Right atrium auricular region (tissue), 2 donors: ENCODE measurements around the gene ITGA3. TPM values are rescaled to one million over a fixed set of nuclear protein-coding genes. Genes with fewer than 3 reads are reported as not detected.
A peak's percentile ranks its signal among the peaks of the same experiment; 100 is the strongest.

Experiments
- DNase-seq: peaks from one replicate; pipeline ENCODE4 v3.0.0-alpha.2; 2019; ENCODE audit warnings: low spot score
- H3K27ac ChIP-seq, 2 donors: fragments of 200-600 bp; sonication (generic); 1 replicate in 1 of 2; 2 replicates in 1 of 2; pipeline ENCODE4 v1.5.1; 2016 to 2019
- H3K27me3 ChIP-seq, 2 donors: fragments of 200-600 bp; sonication (generic); one replicate each; pipeline versions ENCODE4 v1.5.1 to v1.6.0; 2017 to 2019
- H3K36me3 ChIP-seq: fragments of 200-600 bp; sonication (generic); one replicate; pipeline ENCODE4 v1.5.1; 2016
- H3K4me1 ChIP-seq, 2 donors: fragments of 200-600 bp; sonication (generic); one replicate each; pipeline versions ENCODE4 v1.5.1 to v1.6.0; 2017 to 2019
- H3K4me3 ChIP-seq, 2 donors: fragments of 200-600 bp; sonication (generic); 1 replicate in 1 of 2; 2 replicates in 1 of 2; pipeline ENCODE4 v1.5.1; 2017 to 2019; ENCODE audit warnings: mild to moderate bottlenecking in 1 of 2, moderate library complexity in 1 of 2
- H3K9me3 ChIP-seq, 2 donors: fragments of 200-600 bp; sonication (generic); one replicate each; pipeline ENCODE4 v1.5.1; 2019
- CTCF ChIP-seq, 2 donors: fragments of 200-600 bp; sonication (generic); IDR thresholded peaks; one replicate each; pipeline ENCODE4 v1.5.1; 2019; ENCODE audit warnings: antibody characterized with exemption in 2 of 2
- total RNA-seq, 2 donors: library from RNA; depleted of rRNA; stranded (reverse); fragments of >200 nt; gene quantifications; one replicate each; pipeline ENCODE4 v1.1.0, GENCODE V29; 2016

ITGA3 gene
- total RNA-seq, 2 donors from 2014 or later = 29.5 to 61.8 TPM

DNA sequence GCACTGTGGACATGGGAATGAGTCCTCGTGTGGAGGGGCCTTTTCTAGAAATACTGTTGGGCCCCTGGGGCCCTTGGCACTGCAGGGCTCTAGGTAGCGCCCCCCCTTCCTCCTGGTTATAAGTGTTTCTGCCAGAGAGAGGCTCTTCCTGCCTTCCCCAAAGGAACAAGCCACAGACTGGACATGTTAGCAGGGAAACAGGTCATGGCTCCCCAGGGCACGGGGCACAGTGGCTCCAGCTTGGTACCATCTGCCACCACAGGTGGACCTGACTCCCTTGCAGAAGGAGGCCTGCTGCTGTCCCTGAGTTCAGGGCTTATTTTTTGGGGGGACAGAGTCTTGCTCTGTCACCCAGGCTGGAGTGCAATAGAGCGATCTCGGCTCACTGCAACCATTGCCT is 48.0 kb downstream of the ITGA3 start:
- peaks cover 64% of the 10 kb centered on the region for H3K36me3 ChIP-seq
- H3K27me3 ChIP-seq = no peaks in the 10 kb centered on the region
- no peak for TF ChIP-seq CTCF (IDR thresholded peaks at IDR 0.05)
- H3K4me3 ChIP-seq = no peak overlapping the region
- peak overlapping the region; percentile 94 to 96 for H3K27ac ChIP-seq
- H3K4me1 ChIP-seq = peaks cover 0 to 50% of the 10 kb centered on the region in 2 donors
- no peak for DNase-seq
- H3K9me3 ChIP-seq = no peaks in the 10 kb centered on the region

- H3K4me1 ChIP-seq = peaks cover 0 to 39% of the 10 kb centered on the region in 2 donors
- TF ChIP-seq CTCF (IDR thresholded peaks at IDR 0.05) = no peak
- H3K27me3 ChIP-seq = no peaks in the 10 kb centered on the region
- H3K27ac ChIP-seq = no peak overlapping the region
- no peaks in the 10 kb centered on the region for H3K9me3 ChIP-seq
- no peak for DNase-seq
- peaks cover 65% of the 10 kb centered on the region for H3K36me3 ChIP-seq
- H3K4me3 ChIP-seq = no peak overlapping the region
Measured at GRCh38 chr17:50105811-50106210, 49.9 kb downstream of the ITGA3 start.

DNA sequence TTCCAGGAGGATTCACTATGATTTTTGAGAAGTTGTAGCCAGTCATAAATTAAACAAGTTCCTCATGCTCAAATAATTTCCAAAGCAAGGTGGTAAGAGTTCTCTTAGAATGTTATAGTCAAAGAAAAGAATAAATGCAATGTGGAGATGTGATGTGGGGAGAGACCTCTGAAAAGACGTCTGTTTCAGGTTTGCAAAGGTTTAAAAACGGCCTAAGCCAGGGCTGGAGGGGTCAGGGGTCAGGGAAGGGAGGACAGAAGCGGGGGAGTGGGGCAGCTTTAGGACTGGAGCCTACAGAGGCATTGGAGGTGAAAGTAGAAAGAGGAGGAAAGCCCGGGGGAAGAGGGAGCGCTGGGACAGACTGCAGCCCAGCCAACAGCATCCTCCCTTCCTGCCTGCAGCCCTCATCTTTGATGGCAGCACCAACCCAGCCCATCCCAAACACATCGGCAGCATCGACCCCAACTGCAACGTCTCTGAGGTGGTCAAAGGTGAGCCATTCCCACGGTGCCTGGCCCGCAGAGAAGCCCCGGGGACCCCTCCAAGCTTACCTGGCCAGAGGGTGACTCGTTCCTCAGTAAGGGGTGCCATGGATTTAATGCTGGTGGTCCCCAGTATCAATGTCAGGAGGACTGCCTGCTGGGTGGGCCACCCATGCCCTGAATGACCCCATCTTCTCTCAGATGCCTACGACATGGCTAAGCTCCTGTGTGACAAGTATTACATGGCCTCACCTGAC is 50.7 kb downstream of the ITGA3 start:
- Histone ChIP-seq H3K4me3 (no peak overlapping the region), H3K27me3 (no peaks in the 10 kb centered on the region), H3K9me3 (no peaks in the 10 kb centered on the region), H3K4me1 (peaks cover 0 to 39% of the 10 kb centered on the region in 2 donors), H3K36me3 (peaks cover 62% of the 10 kb centered on the region), H3K27ac (peak overlapping the region in 1 of 2 donors; percentile 11)
- no peak for DNase-seq
- no peak for TF ChIP-seq CTCF (IDR thresholded peaks at IDR 0.05)

DNA sequence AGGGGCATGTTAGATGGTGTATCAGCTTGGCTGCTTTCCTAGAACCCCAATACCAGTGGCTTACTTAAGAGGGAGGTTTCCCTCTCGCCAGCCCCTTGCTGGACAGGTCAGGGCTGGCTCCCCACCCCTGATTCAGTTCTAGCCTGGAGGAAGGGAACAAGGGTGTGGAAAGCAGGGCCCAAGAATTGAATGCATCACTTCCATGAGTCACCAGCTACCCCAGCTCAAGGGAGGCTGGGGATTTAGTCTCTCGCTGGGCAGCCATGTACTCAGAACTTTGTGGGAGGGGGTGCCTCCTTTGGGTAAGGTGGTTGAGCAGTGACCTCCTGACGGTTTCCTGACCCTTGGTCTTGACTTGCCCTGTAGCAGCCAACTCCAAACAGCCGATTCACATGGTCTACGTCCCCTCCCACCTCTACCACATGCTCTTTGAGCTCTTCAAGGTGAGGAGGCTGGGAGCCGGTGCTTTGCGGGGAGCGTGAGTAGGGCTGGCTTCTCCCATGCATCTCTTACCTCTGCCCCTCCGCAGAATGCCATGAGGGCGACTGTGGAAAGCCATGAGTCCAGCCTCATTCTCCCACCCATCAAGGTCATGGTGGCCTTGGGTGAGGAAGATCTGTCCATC is 52.0 kb downstream of the ITGA3 start:
- no peaks in the 10 kb centered on the region for H3K27me3 ChIP-seq
- DNase-seq = no peak
- H3K4me1 ChIP-seq = peaks cover 0 to 40% of the 10 kb centered on the region in 2 donors
- no peak overlapping the region for H3K4me3 ChIP-seq
- H3K36me3 ChIP-seq = peaks cover 62% of the 10 kb centered on the region
- peak overlapping the region; percentile 94 to 100 for H3K27ac ChIP-seq
- H3K9me3 ChIP-seq = no peaks in the 10 kb centered on the region
- no peak for TF ChIP-seq CTCF (IDR thresholded peaks at IDR 0.05)

DNA sequence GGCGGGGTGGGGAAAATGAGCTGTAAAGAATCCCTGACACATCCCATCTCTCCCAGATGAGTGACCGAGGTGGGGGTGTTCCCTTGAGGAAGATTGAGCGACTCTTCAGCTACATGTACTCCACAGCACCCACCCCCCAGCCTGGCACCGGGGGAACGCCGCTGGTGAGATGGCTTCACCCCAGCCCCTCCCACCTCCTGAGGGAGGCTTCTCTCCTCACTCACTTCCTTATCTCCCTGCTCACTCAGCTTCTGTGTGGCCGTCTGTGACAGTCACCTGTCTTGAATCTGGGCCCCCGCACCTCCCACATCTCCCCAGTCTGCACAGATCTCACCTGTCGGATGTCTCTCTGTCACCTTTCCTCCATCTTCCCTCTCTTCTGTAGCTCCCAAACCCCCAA is 52.6 kb downstream of the ITGA3 start:
- H3K4me3 ChIP-seq = no peak overlapping the region
- no peaks in the 10 kb centered on the region for H3K9me3 ChIP-seq
- no peak for DNase-seq
- H3K27me3 ChIP-seq = no peaks in the 10 kb centered on the region
- H3K4me1 ChIP-seq = peaks cover 0 to 40% of the 10 kb centered on the region in 2 donors
- peak overlapping the region; percentile 94 to 100 for H3K27ac ChIP-seq
- no peak for TF ChIP-seq CTCF (IDR thresholded peaks at IDR 0.05)
- peaks cover 62% of the 10 kb centered on the region for H3K36me3 ChIP-seq
